OCI-LY3 (cell line): Measurements from ENCODE around the gene CREB5.

Experiments
- H2AFZ ChIP-seq: fragments of 200-600, 300-600 bp; shearing (Covaris generic); 2 replicates; pipeline ENCODE4 v1.6.0; 2014; ENCODE audit warnings: antibody characterized with exemption, low read depth, low read length
- H3K27ac ChIP-seq: fragments of 200-600, 300-600 bp; sonication (generic); 2 replicates; pipeline ENCODE4 v1.5.1; 2014; ENCODE audit warnings: mild to moderate bottlenecking, low read length, moderate library complexity, mixed read lengths
- H3K27me3 ChIP-seq: fragments of 200-600, 300-600 bp; sonication (generic); 2 replicates; pipeline ENCODE4 v1.6.1; 2014; ENCODE audit warnings: low read depth, low read length, mixed read lengths
- H3K36me3 ChIP-seq: fragments of 200-600, 300-600 bp; sonication (generic); replicated peaks from 2 replicates; pipeline ENCODE3; 2014; ENCODE audit warnings: low read depth, low read length, mixed read lengths
- H3K4me1 ChIP-seq: fragments of 300-600, 200-600 bp; sonication (generic); 2 replicates; pipeline ENCODE4 v1.6.1; 2014; ENCODE audit warnings: low read length, mixed read lengths
- H3K4me2 ChIP-seq: fragments of 200-600, 300-600 bp; sonication (generic); 2 replicates; pipeline ENCODE4 v1.6.1; 2014; ENCODE audit warnings: low read length, mixed read lengths
- H3K4me3 ChIP-seq: fragments of 300-600, 200-600 bp; sonication (generic); 2 replicates; pipeline ENCODE4 v1.5.1; 2014; ENCODE audit warnings: antibody characterized with exemption, mild to moderate bottlenecking, low read length, moderate library complexity
- H3K79me2 ChIP-seq: fragments of 300-600, 200-600 bp; shearing (Covaris generic); 2 replicates; pipeline ENCODE4 v1.6.1; 2014; ENCODE audit warnings: mild to moderate bottlenecking, low read length, mixed read lengths
- H3K9ac ChIP-seq: fragments of 300-600, 200-600 bp; shearing (Covaris generic); 2 replicates; pipeline ENCODE4 v1.6.0; 2014; ENCODE audit warnings: mild to moderate bottlenecking, low read length, moderate library complexity
- H3K9me3 ChIP-seq: fragments of 200-600, 300-600 bp; shearing (Covaris generic); 2 replicates; pipeline ENCODE4 v1.6.1; 2014; ENCODE audit warnings: low read length, mixed read lengths; ENCODE audit not compliant: insufficient read depth
- H4K20me1 ChIP-seq: fragments of 200-600, 300-600 bp; sonication (generic); 2 replicates; pipeline ENCODE4 v1.6.1; 2016; ENCODE audit warnings: low read length, mixed read lengths; ENCODE audit not compliant: insufficient read depth
- CTCF ChIP-seq: fragments of 200-600, 300-600 bp; sonication (generic); IDR thresholded peaks from 2 replicates; pipeline ENCODE4 v1.5.1; 2014; ENCODE audit warnings: antibody characterized with exemption, low read length, low read depth
- EZH2phosphoT487 ChIP-seq: fragments of 200-600 bp; shearing (Covaris generic); IDR thresholded peaks from 2 replicates; pipeline ENCODE4 v1.6.1; 2018; ENCODE audit warnings: antibody characterized with exemption, mixed run types, low read depth

Gene CREB5

DNA sequence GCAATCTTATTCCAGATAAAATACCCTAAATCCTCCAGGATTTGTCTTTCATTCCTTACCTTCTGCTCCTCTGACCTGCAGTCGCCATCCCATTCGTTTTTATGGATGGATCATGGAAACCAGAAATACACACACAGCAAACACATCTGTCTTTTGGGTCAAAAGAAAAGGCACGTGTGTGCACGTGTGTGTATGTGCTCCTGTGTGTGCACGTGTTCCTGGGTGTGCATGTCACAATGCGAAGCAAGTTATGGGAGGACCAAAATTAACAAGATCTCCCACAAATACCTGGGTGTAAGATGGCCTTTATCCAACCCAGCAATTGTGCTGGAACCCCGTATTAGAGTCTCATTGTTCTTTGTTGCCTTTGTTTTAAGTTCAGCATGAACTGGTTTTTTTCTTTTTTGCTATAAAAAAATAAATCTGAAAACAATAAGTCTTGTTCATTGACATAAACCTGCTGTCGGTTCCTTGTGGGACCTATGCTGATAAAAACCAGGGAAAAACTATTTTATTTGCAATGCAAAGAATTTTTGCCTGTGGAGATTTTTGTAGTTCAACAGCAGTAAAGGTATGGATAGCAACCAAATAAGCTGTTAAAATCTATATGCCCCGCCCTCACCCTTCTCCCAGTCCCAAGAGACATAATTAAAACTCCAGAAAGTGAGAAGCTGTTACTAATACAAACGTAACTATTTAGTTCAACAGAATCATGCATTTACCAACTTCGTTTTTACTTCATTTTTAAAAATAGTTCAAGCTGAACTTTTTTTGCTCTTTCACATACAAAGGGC is 229.6 kb downstream of the CREB5 start:
- Histone ChIP-seq H4K20me1 (no peaks in the 10 kb centered on the region), H3K9ac (no peak overlapping the region), H3K4me3 (no peak overlapping the region), H3K9me3 (no peaks in the 10 kb centered on the region), H2AFZ (no peak overlapping the region), H3K27ac (no peak overlapping the region), H3K27me3 (peaks cover 2% of the 10 kb centered on the region; the same call in 1 of the 2 replicates), H3K79me2 (no peaks in the 10 kb centered on the region), H3K4me1 (no peaks in the 10 kb centered on the region), H3K4me2 (no peak overlapping the region), H3K36me3 (no peaks in the 10 kb centered on the region)
- no peak for TF ChIP-seq EZH2phosphoT487
- TF ChIP-seq CTCF, result no peak

GRCh38 chr7:28643188-28643569 is 230.9 kb downstream of the CREB5 start:
- Histone ChIP-seq H2AFZ (no peak overlapping the region), H3K79me2 (no peaks in the 10 kb centered on the region), H3K9me3 (no peaks in the 10 kb centered on the region), H3K9ac (no peak overlapping the region), H3K4me1 (no peaks in the 10 kb centered on the region), H3K4me2 (no peak overlapping the region), H4K20me1 (no peaks in the 10 kb centered on the region), H3K27ac (no peak overlapping the region), H3K27me3 (peaks cover 8% of the 10 kb centered on the region; the same call in 1 of the 2 replicates), H3K36me3 (no peaks in the 10 kb centered on the region), H3K4me3 (no peak overlapping the region)
- TF ChIP-seq CTCF, result no peak

DNA sequence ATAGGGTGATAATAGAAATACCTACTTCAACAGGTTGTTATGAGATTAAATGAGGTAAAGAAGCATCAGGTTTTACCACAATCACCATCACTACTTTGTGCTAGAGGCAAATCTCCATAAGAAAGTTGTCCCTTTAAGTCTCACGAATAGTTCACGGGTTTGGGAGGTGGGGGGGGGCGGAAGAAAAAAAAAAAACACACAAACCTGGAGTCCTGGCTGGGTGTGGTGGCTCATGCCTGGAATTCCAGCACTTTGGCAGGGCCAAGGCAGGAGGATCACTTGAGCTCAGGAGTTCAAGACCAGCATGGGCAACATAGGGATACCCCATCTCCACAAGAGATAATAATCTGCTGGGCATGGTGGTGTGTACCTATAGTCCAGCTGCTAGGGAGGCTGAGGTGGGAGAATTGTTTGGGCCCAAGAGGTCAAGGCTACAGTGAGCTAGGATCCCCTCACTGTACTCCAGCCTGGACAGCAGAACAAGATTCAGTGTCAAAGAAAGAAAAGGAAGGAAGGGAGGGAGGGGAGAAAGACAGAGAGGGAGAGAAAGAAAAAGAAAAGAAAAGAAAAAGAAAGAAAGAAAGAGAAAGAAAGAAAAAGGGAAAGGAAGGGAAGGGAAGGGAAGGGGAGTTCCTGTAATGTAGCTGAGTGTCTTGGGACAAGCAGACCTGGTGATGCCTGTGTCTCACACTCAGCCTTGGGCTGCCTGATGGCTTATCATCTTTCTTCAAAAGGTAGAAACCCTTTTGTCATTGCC is 231.4 kb downstream of the CREB5 start:
- Histone ChIP-seq H3K36me3 (no peaks in the 10 kb centered on the region), H3K27me3 (peaks cover 8% of the 10 kb centered on the region; the same call in 1 of the 2 replicates), H3K9me3 (no peaks in the 10 kb centered on the region), H3K9ac (no peak overlapping the region), H3K79me2 (no peaks in the 10 kb centered on the region), H3K27ac (no peak overlapping the region), H3K4me3 (no peak overlapping the region), H4K20me1 (no peaks in the 10 kb centered on the region), H3K4me1 (no peaks in the 10 kb centered on the region), H2AFZ (no peak overlapping the region), H3K4me2 (no peak overlapping the region)
- TF ChIP-seq EZH2phosphoT487, result no peak
- no peak for TF ChIP-seq CTCF

DNA sequence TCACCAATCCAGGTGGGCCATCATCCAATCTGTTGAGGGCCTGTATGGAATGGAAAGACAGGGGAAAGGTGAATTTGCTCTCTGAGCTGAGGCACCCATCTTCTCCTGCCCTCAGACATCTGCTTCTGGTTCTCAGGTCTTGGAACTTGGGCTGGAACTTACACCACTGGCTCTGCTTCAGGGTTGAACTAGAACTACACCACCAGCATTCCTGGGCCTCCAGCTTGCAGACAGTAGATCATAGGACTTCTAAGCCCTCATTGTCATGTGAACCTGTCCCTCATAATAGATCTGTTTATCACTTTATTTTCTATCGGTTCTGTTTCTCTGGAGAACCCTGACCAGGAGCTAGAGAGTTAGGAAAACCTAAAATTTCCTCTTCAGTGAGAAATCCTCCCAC is 233.5 kb downstream of the CREB5 start:
- Histone ChIP-seq H3K9me3 (no peaks in the 10 kb centered on the region), H3K4me3 (no peak overlapping the region), H3K79me2 (no peaks in the 10 kb centered on the region), H3K4me1 (no peaks in the 10 kb centered on the region), H4K20me1 (no peaks in the 10 kb centered on the region), H3K9ac (no peak overlapping the region), H3K36me3 (no peaks in the 10 kb centered on the region), H2AFZ (no peak overlapping the region), H3K27ac (no peak overlapping the region), H3K4me2 (no peak overlapping the region), H3K27me3 (peaks cover 12% of the 10 kb centered on the region)
- no peak for TF ChIP-seq CTCF
- no peak for TF ChIP-seq EZH2phosphoT487
